H1 (cell line): ENCODE results near the gene GPATCH2L. TPM values are rescaled to one million over a fixed set of nuclear protein-coding genes. Genes with fewer than 3 reads are reported as not detected.

ENCODE experiments used
- ASH2L ChIP-seq: fragments of 200-600, 300-600 bp; sonication (generic); IDR thresholded peaks from one replicate; pipeline ENCODE4 v1.7.1; 2017; ENCODE audit warnings: low read length
- BACH1 ChIP-seq: IDR thresholded peaks from 2 replicates; pipeline ENCODE4 v1.6.1; 2012; ENCODE audit warnings: low read length, improper control_type of control experiment
- BCL11A ChIP-seq, 2 experiments: IDR thresholded peaks; one replicate each; pipeline ENCODE4 v1.6.1; 2011; ENCODE audit warnings: low read depth in 2 of 2, low read length in 2 of 2, mild to moderate bottlenecking in 2 of 2
- BRCA1 ChIP-seq: IDR thresholded peaks from 2 replicates; pipeline ENCODE4 v1.6.1; 2012; ENCODE audit warnings: low read depth, low read length, improper control_type of control experiment
- CBX5 ChIP-seq: fragments of 300-800, 300-1000 bp; sonication (generic); IDR thresholded peaks from 2 replicates; pipeline ENCODE4 v1.7.1; 2016; ENCODE audit warnings: antibody characterized with exemption, low read length, low read depth
- CBX8 ChIP-seq: fragments of 300-800, 300-1000 bp; sonication (generic); IDR thresholded peaks from 2 replicates; pipeline ENCODE4 v1.7.1; 2016; ENCODE audit warnings: low read depth, low read length, borderline replicate concordance
- CEBPB ChIP-seq: IDR thresholded peaks from 2 replicates; pipeline ENCODE4 v1.6.1; 2012; ENCODE audit warnings: low read depth, low read length
- CHD2 ChIP-seq: IDR thresholded peaks from 2 replicates; pipeline ENCODE4 v1.6.1; 2012; ENCODE audit warnings: low read length, improper control_type of control experiment
- CTCF ChIP-seq, 3 experiments: IDR thresholded peaks; 1 replicate in 2 of 3; 2 replicates in 1 of 3; pipeline versions ENCODE4 v1.5.1 to v1.6.1; 2011; ENCODE audit warnings: low read length in 3 of 3, mild to moderate bottlenecking in 3 of 3, inconsistent platforms in 2 of 3, low read depth in 1 of 3, moderate library complexity in 1 of 3; ENCODE audit not compliant: insufficient read depth in 1 of 3; ENCODE audit errors: control extremely low read depth in 1 of 3
- GTF2F1 ChIP-seq: IDR thresholded peaks from 2 replicates; pipeline ENCODE4 v1.6.1; 2012; ENCODE audit warnings: low read depth, low read length, improper control_type of control experiment, borderline replicate concordance
- JUN ChIP-seq: IDR thresholded peaks from 2 replicates; pipeline ENCODE4 v1.6.1; 2011; ENCODE audit warnings: low read depth, mild to moderate bottlenecking, improper control_type of control experiment, low read length
- JUND ChIP-seq: IDR thresholded peaks from 2 replicates; pipeline ENCODE4 v1.6.1; 2011; ENCODE audit warnings: mild to moderate bottlenecking, improper control_type of control experiment, low read length
- PHF8 ChIP-seq: fragments of 200-600 bp; sonication (generic); conservative IDR thresholded peaks from 2 replicates; pipeline ENCODE4 v1.7.1; 2012; ENCODE audit warnings: low read depth, mild to moderate bottlenecking, inconsistent platforms, low read length, moderate library complexity
- POLR2AphosphoS5 ChIP-seq: IDR thresholded peaks from 2 replicates; pipeline ENCODE4 v1.6.1; 2011; ENCODE audit warnings: low read depth, low read length
- POU5F1 ChIP-seq: IDR thresholded peaks from 2 replicates; pipeline ENCODE4 v1.6.1; 2011; ENCODE audit warnings: low read depth, mild to moderate bottlenecking, low read length, moderate library complexity
- RNF2 ChIP-seq: fragments of 200-900, 300-1000 bp; sonication (generic); IDR thresholded peaks from 2 replicates; pipeline ENCODE4 v1.7.1; 2016; ENCODE audit warnings: borderline replicate concordance, low read depth, mild to moderate bottlenecking, antibody characterized with exemption, low read length; ENCODE audit not compliant: poor library complexity, severe bottlenecking; ENCODE audit errors: missing control alignments
- SAP30 ChIP-seq: fragments of 300-600 bp; sonication (generic); IDR thresholded peaks from 2 replicates; pipeline ENCODE4 v1.7.1; 2012; ENCODE audit warnings: low read length, moderate library complexity, mild to moderate bottlenecking, inconsistent platforms; ENCODE audit not compliant: insufficient read depth, insufficient replicate concordance
- SIX5 ChIP-seq: IDR thresholded peaks from 2 replicates; pipeline ENCODE4 v1.6.1; 2011; ENCODE audit warnings: mild to moderate bottlenecking, low read depth, low read length
- SP1 ChIP-seq: IDR thresholded peaks from 2 replicates; pipeline ENCODE4 v1.6.1; 2011; ENCODE audit warnings: low read depth, low read length
- SP4 ChIP-seq: IDR thresholded peaks from 2 replicates; pipeline ENCODE4 v1.6.1; 2012; ENCODE audit warnings: low read length, inconsistent platforms
- TAF1 ChIP-seq: IDR thresholded peaks from 2 replicates; pipeline ENCODE4 v1.6.1; 2011; ENCODE audit warnings: mild to moderate bottlenecking, low read depth, low read length
- TEAD4 ChIP-seq: IDR thresholded peaks from 2 replicates; pipeline ENCODE4 v1.6.1; 2012; ENCODE audit warnings: low read depth, low read length, inconsistent platforms, mixed read lengths
- polyA plus RNA-seq, 7 experiments: library from polyadenylated mRNA; depleted of rRNA in 3 of 7; stranded (reverse) in 5 of 7; unstranded in 2 of 7; fragments of >200 nt in 5 of 7; fragments of 200-250 nt in 2 of 7; gene quantifications; 1 replicate in 5 of 7; 2 replicates in 1 of 7; 4 replicates in 1 of 7; pipeline versions ENCODE4 v1.2.1 to v1.2.3, GENCODE V29; 2011 to 2013; ENCODE audit warnings: missing spikeins in 2 of 7, mixed read lengths in 2 of 7
- total RNA-seq: library from RNA; stranded (reverse); fragmentation: NEBNext Ultra II Directional; extraction: Animal tissue kit (Norgen Biotek cat#: 25700); gene quantifications from 2 replicates; pipeline ENCODE4 v1.2.1, GENCODE V29; 2021

Gene GPATCH2L
- total and polyA plus RNA-seq, 2 of the 8 experiments (the other 6 are each of a cell fraction or from before 2014, with no cell fraction given) = 26.0 to 54.9 TPM

- no peak for TF ChIP-seq BCL11A (IDR thresholded peaks at IDR 0.05; ENCODE audit: low read depth in 2 of 2, low read length in 2 of 2)
- TF ChIP-seq JUN = no peak
- no peak for TF ChIP-seq CBX5
- no peak for TF ChIP-seq CHD2
- no peak for TF ChIP-seq GTF2F1
- no peak for TF ChIP-seq BACH1
- TF ChIP-seq CTCF (IDR thresholded peaks at IDR 0.05; ENCODE audit: control extremely low read depth in 1 of 3, insufficient read depth in 1 of 3, low read depth in 1 of 3, low read length in 3 of 3) = no peak; a peak in 1 of 4 replicates
- TF ChIP-seq CBX8 = no peak
- TF ChIP-seq POLR2AphosphoS5 = peak; percentile 69
- no peak for TF ChIP-seq CEBPB
- no peak for TF ChIP-seq TEAD4
- no peak for TF ChIP-seq RNF2
- peak; percentile 80 for TF ChIP-seq TAF1
- TF ChIP-seq SIX5 = no peak
- TF ChIP-seq SP1 = peak; percentile 40; the same call in 1 of the 2 replicates
- TF ChIP-seq SAP30 = no peak
- TF ChIP-seq POU5F1 = no peak
- TF ChIP-seq PHF8 = peak; percentile 97
- no peak for TF ChIP-seq SP4
- TF ChIP-seq JUND = peak; percentile 35; the same call in 1 of the 2 replicates
- no peak for TF ChIP-seq BRCA1
- peak; percentile 86 for TF ChIP-seq ASH2L
These were observed at the start of gene GPATCH2L (continued) for GRCh38 chr14:76151398-76152332.
